NCI-H2196 (cell line): Measurements from ENCODE around the gene ENTR1.
"Not testable (repeated sequence)": the region's sequence is repeated elsewhere in the genome, so short reads cannot be mapped to it uniquely, and the experiment has no call there.

ENCODE experiments used
- DNase-seq: peaks from one replicate; lab custom pipeline; 2025; ENCODE audit not compliant: unreplicated experiment; lab: John Stamatoyannopoulos, UW

ENTR1 gene

DNA sequence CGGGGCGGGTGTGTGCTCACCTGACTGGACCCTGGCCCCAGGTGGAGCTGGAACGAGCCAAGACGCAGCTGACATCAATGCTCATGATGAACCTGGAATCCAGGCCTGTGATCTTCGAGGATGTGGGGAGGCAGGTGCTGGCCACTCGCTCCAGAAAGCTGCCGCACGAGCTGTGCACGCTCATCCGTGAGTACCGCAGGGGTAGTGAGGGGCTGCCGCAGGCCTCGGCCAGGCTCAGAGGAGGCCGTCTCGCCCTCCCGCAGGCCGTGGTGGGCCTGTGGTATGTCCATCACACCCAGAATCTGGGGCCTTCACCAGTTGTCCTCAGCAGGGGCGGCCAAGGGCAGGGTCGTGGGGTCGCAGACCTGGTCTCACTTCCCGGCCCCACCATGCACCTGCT, 11.4 kb upstream of the ENTR1 start:
- no peak for DNase-seq

DNA sequence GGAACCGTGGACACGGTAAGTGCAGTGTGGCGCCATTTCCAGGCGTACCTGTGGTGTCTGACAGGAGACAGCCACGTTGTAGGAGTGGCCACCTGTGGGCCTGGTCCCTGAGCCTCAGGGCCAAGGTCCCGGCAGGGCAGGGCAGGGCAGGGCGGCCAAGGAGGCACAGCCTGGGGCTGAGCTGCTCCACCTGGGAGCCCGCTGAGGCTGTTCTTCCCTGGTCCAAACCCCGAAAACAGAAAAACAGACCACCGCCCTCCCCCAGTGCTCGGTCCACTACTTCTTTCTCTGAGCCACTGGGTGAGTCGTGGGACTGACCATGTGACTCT, 8.6 kb upstream of the ENTR1 start:
- DNase-seq = no peak

GRCh38 chr9:136418182-136419091, 8.0 kb upstream of the ENTR1 start:
- DNase-seq = no peak

- DNase-seq = no peak
These were observed 6.5 kb upstream of the ENTR1 start for GRCh38 chr9:136416914-136417313.

DNA sequence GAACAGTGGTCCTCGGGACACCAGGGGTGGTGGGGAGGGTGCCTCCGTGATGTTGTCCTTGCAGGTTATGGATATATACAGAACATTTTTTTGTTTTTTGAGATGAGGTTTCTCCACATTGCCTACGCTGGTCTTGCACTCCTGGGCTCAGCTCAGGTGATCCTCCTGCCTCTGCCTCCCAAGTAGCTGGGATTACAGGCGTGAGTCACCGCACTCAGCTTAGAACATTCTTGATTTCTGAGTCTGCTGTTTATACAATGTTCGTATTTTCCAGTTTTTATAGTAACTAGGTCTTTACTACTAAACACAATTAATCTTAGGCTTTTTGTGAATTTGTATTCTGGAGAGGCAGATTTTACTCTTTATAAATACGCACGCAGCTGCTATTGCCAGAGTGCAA, 6.0 kb upstream of the ENTR1 start:
- no peak for DNase-seq

DNA sequence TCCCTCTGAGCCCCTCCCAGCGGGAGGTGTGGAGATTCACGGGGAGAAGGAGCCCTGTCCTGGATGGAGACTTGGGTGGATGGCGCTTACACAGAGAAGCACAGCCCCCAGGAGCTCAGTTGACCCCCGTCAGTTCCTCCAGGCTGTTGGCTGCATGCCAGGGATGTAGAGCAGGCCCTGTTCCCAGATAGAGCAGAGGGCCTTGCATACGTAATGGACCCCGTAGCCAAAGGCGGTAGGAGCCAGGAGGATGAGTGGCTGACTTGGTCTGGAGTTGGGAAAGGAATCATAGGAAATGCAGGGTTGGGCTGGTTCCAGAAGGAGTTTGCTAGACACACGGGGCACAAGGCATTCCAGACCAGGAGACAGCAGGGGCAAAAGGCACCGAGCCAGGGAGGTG, 2.5 kb upstream of the ENTR1 start:
- DNase-seq = no peak

GRCh38 chr9:136411378-136411777, 964 bp upstream of the ENTR1 start:
- DNase-seq = no peak

DNA sequence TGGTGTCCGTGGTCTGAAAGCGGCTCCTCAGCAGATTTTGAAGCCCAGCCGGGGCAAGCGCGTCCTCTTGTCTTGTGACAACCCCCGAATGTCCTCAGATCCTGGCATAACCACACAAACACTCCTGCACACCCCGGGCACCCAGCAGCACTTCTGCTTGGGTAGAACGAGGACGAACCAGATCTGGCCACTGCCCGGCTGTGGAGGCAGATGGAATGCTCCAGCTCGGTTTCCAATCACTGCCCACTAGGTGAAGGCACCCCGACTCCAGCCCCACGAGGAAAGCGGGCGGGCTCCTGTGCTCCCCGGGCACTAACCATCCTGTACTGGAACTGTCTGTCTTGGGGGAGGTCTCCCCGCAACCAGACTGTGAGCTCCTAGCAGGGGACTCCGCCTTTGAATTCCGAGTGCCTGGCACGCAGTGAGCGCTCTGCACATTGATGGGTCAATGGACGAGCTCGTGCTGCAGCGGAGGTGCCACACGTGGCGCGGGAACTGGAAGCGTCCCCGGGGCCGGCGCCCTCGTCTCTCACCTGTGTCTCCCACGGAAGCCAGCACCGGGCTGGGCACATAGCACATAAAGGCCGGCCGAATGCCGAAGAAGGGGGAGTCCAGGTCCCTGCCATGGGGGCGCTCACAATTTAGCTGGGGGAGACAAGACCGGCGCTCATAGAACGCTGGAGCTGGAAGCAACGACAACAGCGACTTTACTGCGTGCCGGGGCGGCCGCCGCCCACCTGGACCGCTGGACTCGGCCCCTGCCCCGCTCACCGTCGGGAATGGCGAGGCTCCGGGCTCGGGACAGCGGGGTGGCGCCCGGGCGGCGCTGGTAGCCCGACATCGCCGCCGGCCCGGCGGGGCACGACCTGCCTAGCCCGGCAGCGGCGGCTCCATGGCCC, 608 bp downstream of the ENTR1 start:
- DNase-seq = no peak

DNA sequence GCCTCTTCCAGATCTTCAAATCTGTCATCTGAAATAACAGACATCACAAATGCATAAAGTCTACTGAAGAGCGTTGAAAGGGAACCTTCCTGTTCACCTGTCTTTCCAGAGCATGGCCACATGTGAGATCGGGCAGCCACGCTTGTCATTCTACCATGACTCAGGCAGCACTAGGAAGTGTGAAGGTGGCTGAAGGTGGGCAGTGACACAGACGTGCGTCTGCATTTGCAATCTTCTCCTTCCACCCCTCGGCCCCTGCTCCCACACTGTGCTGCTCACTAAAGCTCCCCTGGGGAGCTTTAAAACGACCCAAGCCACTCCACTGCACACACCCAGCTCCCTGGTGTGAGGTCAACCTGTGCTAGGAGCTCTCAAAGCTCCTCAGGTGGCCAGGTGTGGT, 2.5 kb downstream of the ENTR1 start:
- no peak for DNase-seq

DNA sequence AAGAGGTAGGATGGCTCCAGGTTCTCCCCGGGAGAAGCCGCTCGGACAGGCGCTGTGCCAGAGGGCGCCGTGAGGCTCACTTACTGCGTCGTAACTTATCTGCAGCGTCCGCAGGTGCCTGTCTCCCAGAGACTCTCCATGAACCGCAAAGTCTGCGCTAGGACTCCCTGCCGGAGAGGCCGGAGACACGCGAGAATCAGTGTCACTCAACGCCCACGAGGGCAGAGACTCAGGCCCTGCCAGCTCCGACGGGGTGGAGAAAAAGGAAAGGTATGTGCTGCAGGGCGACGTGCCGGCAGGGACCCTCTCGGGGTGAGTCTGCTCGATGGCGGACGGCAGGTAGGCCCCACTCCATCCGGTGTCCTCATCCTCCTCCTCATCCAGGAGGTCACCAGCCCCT, 3.4 kb downstream of the ENTR1 start:
- not testable (repeated sequence) for DNase-seq

- DNase-seq = not testable (repeated sequence)
These were observed 4.5 kb downstream of the ENTR1 start for GRCh38 chr9:136405904-136406303.

DNA sequence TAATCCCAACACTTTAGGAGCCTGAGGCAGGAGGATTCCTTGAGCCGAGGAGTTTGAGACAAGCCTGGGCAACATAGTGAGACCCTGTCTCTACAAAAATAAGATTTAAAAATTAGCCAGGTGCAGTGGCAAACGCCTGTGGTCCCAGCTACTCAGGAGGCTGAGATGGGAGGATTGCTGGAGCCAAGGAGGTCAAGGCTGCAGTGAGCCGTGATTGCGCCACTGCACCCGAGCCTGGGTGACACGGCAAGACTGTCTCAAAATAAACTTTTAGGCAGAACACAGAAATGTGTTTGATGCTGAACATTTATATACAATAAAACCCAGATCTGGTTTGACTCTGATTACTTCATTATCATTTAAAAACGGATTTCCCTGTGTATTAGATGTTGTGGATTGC, 4.9 kb downstream of the ENTR1 start:
- no peak for DNase-seq

- no peak for DNase-seq
These were observed 5.6 kb downstream of the ENTR1 start for GRCh38 chr9:136404801-136405136.

- no peak for DNase-seq
These were observed 6.3 kb downstream of the ENTR1 start for GRCh38 chr9:136403915-136404800.

DNA sequence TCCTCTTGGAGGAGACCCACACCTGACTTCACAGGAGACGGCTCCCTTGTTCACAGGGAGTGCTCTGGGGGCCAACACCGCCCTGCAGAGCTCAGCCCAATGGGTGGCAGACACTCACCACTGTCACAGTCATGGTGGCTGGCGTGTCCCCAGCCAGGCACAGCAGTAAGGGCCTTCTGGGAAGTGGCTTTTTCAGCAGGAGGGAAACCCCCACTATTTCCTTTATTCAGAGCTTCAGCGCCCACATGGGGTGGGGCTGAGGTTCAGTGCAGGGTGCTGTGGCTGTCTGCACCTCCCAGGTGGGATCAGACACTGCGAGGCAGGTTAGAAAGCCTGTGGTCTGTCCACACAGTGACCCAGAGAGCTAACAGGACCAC, 6.9 kb downstream of the ENTR1 start:
- DNase-seq = no peak

GRCh38 chr9:136402067-136402466, 8.3 kb downstream of the ENTR1 start:
- no peak for DNase-seq

DNA sequence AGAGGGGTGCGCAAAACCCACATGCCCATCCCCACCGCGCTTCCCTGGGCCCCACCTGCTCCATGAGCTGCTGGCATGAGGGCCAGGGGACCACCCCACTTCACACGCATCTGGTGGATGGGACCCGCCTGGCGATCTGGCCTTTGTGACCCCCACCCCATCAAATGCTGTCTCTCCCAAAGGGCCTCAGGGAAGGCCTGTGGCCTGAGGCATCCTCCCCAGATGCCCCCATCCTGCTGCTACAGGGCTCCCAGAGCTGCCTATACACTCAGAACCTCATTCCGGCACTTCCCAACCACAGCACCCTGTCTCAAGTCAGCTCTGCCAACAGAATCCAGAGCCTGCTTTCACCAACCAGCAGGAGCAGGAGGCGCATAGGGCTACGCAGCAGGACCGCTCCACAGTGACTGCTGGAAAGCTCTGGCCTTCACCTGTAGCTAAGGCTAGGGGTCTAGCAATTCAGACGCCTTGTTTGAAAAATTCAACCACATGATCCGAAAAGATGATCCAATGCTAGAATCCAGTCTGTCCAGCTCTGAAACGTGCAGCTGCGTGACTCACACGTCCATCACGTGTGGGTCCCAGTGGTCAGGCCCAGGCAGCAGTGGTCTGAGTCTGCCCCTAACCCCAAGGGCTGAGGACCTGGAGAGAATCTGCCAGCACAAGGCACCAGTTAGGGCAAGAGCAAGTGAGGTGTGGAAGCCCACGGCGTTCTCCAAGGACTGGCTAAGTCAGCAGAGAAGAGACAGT, 9.1 kb downstream of the ENTR1 start:
- DNase-seq = no peak

GRCh38 chr9:136400038-136400834, 10.2 kb downstream of the ENTR1 start, which contains the start of gene SNAPC4:
Gene SNAPC4 (minus strand): TSS chr9:136400170. CDS start chr9:136398428, 1,742 bp downstream.
- peak; percentile 95 for DNase-seq

GRCh38 chr9:136399176-136400037, 11.0 kb downstream of the ENTR1 start:
- DNase-seq = no peak
